Stomach (tissue), 9 donors: Measurements from ENCODE around the gene TEKTIP1. TPM values are rescaled to one million over a fixed set of nuclear protein-coding genes. Genes with fewer than 3 reads are reported as not detected.
"Not testable (repeated sequence)": the region's sequence is repeated elsewhere in the genome, so short reads cannot be mapped to it uniquely, and the experiment has no call there.

Source experiments
- DNase-seq, 2 donors: peaks; one replicate each; pipeline versions ENCODE4 v3.0.0 to v3.0.0-alpha.2; 2013 to 2019
- H3K27ac ChIP-seq, 5 donors: fragments of 200-600 bp in 4 of 5; sonication (generic) in 4 of 5; one replicate each; pipeline ENCODE4 v1.5.1; 2013 to 2019; ENCODE audit warnings: mild to moderate bottlenecking in 1 of 5, moderate library complexity in 1 of 5
- H3K27me3 ChIP-seq, 3 donors: fragments of 200-600 bp; sonication (generic); one replicate each; pipeline ENCODE4 v1.5.1; 2017 to 2019; ENCODE audit warnings: mixed run types in 1 of 3
- H3K36me3 ChIP-seq, 4 donors: fragments of 200-600 bp; sonication (generic); 1 replicate in 3 of 4; 2 replicates in 1 of 4; pipeline ENCODE4 v1.5.1; 2016 to 2019
- H3K4me1 ChIP-seq, 4 donors: fragments of 200-600 bp; sonication (generic); one replicate each; pipeline ENCODE4 v1.5.1; 2016 to 2019
- H3K4me3 ChIP-seq, 4 donors: fragments of 200-600 bp; sonication (generic) in 3 of 4; one replicate each; pipeline ENCODE4 v1.5.1; 2016 to 2019; ENCODE audit warnings: mild to moderate bottlenecking in 1 of 4
- H3K9me3 ChIP-seq, 4 donors: fragments of 200-600 bp; sonication (generic); one replicate each; pipeline ENCODE4 v1.5.1; 2016 to 2019
- EP300 ChIP-seq: sonication (generic); formaldehyde crosslinking; IDR thresholded peaks from one replicate; pipeline ENCODE4 v1.6.1; 2017; ENCODE audit warnings: antibody characterized with exemption
- POLR2A ChIP-seq, 4 donors: fragments of 450-650 bp; IDR thresholded peaks; one replicate each; pipeline ENCODE4 v1.6.1; 2016; ENCODE audit warnings: antibody characterized with exemption in 4 of 4, control low read depth in 2 of 4, mild to moderate bottlenecking in 1 of 4, moderate library complexity in 1 of 4
- POLR2AphosphoS5 ChIP-seq, 3 donors: sonication (generic); formaldehyde crosslinking; IDR thresholded peaks; one replicate each; pipeline ENCODE4 v1.6.1; 2016; ENCODE audit warnings: antibody characterized with exemption in 3 of 3
- WGBS, 5 donors: extraction: QIAGEN DNeasy Blood & Tissue Kit in 3 of 5; methylation state at CpG; one replicate each; pipeline versions ENCODE4 v1.1.5 to v1.1.7; 2013 to 2018; 5-methylcytosine and 5-hydroxymethylcytosine counted together
- intact Hi-C: fragments of 100-400 bp; cut with DNase I; formaldehyde crosslinking; loops from one replicate; pipeline ENCODE4 v1.15.1; 2023; ENCODE audit warnings: low total_unique reads
- polyA plus RNA-seq, 3 donors: library from polyadenylated mRNA; stranded (reverse); fragments of 200-250 nt; gene quantifications; one replicate each; pipeline ENCODE4 v1.2.3, GENCODE V29; 2013
- total RNA-seq, 5 donors: library from RNA; depleted of rRNA; stranded (reverse); fragments of >200 nt; gene quantifications; one replicate each; pipeline versions ENCODE4 v1.1.0 to v1.2.3, GENCODE V29; 2014 to 2016
- TF ChIP-seq, protein P1 (sequence below), 7 experiments: fragments of 450-650 bp in 4 of 7; fragments of 200-600 bp in 3 of 7; sonication (generic) in 3 of 7; IDR thresholded peaks; one replicate each; pipeline ENCODE4 v1.5.1; 2016 to 2019; ENCODE audit warnings: antibody characterized with exemption in 7 of 7, control low read depth in 2 of 7, mild to moderate bottlenecking in 1 of 7
- donor health status: healthy with polysubstance abuse.
- donor health status: Bipolar disorder and iron deficiency.
- donor health status: healthy.

TEKTIP1 gene
- total and polyA plus RNA-seq, 8 donors = 0.28 to 1.00 TPM; not detected in 6

DNA sequence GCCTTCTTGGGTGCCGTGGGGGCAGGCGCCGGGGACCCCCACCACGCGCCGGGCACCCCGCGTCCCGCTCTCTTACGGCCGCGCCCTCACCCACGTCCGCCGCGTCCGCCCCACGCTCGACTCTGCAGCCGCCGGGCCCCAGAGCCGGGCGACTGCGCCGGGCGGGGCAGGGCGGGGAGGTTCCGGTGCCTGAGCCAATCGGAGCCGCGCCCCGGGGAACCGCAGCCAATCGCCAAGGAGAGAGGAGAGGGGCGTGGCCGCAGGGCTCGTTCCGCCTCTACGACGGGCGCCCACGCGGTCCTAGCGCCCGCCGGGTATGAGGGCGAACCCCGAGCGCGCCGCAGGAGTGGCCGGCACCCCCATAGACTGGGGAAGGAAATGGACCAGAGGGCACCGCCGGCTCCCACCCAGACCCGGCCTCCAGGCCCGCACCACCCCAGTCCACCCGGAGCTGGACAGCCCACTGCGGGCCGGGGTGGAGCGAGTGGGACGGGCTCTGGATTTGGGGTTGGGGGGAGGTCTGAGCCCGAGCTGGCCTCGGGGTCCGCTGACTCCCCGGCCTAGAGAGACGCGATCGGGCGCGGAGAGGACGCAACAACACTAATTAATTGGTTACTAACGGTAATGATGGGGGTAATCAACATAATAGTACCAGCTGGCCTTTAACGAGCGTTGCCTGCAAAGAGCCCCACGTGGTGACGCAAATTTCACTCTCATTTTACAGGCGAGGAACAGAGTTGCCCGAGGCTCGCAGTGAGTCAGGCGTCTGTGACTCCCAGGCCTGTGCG, 18.7 kb downstream of the TEKTIP1 start, which contains the start of gene MFSD12:
Gene MFSD12, minus strand, starts transcription at position 126 of the 788 bp plus-strand sequence. CDS start 183 bp downstream, outside the sequence.
- intact Hi-C loops = no loop called here
- peak within 1 kb of the TSS; percentile 92 to 99 (median 96) for H3K4me3 ChIP-seq
- peaks cover 22 to 54% (median 41%) of the 10 kb centered on the region in 4 donors for H3K4me1 ChIP-seq
- TF ChIP-seq POLR2AphosphoS5 (IDR thresholded peaks at IDR 0.05) = peak; percentile 61 to 92 (median 90)
- TF ChIP-seq, protein P1, sequence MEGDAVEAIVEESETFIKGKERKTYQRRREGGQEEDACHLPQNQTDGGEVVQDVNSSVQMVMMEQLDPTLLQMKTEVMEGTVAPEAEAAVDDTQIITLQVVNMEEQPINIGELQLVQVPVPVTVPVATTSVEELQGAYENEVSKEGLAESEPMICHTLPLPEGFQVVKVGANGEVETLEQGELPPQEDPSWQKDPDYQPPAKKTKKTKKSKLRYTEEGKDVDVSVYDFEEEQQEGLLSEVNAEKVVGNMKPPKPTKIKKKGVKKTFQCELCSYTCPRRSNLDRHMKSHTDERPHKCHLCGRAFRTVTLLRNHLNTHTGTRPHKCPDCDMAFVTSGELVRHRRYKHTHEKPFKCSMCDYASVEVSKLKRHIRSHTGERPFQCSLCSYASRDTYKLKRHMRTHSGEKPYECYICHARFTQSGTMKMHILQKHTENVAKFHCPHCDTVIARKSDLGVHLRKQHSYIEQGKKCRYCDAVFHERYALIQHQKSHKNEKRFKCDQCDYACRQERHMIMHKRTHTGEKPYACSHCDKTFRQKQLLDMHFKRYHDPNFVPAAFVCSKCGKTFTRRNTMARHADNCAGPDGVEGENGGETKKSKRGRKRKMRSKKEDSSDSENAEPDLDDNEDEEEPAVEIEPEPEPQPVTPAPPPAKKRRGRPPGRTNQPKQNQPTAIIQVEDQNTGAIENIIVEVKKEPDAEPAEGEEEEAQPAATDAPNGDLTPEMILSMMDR (IDR thresholded peaks at IDR 0.05) = no peak
- TF ChIP-seq EP300 = no peak
- no peak for TF ChIP-seq POLR2A (IDR thresholded peaks at IDR 0.05)
- peak within 1 kb of the TSS; percentile 78 to 90 (median 86) for H3K27ac ChIP-seq
- H3K36me3 ChIP-seq = no peaks in the 10 kb centered on the region
- 0 to 1% (median 1%) methylated on average over 45 to 81 of the region's 81 CpGs for WGBS, 5 donors
- no peaks in the 10 kb centered on the region for H3K27me3 ChIP-seq
- DNase-seq = peak; percentile 95 to 98
- no peaks in the 10 kb centered on the region for H3K9me3 ChIP-seq

DNA sequence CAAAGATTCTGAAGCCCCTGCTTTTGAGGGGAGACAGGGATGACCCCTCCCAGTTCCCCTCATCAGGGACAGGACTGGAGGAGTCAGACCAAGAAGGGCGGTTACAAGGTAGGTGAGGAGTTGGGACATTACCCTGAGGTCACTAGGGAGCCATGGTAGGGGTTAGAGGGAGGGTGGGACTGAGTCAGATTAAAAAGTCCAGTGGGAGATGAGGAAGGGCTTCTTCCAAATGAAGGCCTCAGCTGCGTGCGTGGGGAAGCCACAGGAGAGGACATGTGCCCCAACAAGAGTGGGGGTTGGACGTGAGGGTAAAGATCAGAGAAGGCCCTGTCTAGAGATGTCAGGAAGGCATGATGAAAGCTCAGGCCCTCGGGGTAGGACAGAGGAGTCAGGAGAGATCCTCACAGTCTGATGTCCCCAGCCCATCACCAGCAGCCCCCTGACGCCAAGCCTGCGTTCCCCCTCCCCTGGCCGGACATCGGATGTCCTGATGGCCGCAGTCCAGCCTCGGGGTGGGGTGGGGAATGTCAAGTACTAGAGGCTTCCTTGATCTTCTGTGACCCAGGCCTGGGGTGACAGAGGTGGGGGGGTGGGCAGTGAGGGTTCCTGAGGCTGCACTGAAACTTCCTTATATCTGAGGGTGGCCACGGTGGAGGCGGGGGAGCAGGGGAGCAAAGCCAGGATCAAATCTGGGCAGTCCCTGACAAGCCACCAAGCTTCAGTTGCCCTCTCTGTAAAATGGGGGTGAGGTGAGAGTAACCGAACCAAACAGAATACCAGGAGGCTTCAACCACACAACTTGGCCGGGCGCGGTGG, 24.9 kb downstream of the TEKTIP1 start:
- TF ChIP-seq POLR2AphosphoS5 (IDR thresholded peaks at IDR 0.05) (no peak), EP300 (no peak), POLR2A (IDR thresholded peaks at IDR 0.05) (no peak)
- TF ChIP-seq, protein P1 (IDR thresholded peaks at IDR 0.05) = no peak
- 73 to 88% (median 84%) methylated on average over 12 to 17 of the region's 17 CpGs for WGBS, 5 donors
- no peaks in the 10 kb centered on the region for H3K9me3 ChIP-seq

DNA sequence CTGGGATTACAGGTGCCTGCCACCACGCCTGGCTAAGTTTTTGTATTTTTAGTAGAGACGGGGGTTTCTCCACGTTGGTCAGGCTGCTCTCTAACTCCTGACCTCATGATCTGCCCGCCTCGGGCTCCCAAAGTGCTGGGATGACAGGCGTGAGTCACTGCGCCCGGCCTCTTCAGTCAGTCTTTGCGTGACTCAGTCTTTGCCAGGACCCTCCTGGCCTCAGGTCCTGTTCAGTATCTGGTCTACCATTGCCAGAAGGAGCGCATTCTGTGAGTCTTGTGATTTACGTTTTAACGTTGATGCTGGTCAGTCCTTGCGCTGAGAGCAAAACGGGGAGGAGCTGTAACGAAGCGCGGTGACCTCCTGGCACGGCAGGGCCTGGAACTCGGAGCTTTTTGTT, 26.2 kb downstream of the TEKTIP1 start:
- Histone ChIP-seq H3K36me3 (no peaks in the 10 kb centered on the region), H3K4me1 (no peaks in the 10 kb centered on the region), H3K9me3 (no peaks in the 10 kb centered on the region), H3K4me3 (no peak overlapping the region), H3K27ac (no peak overlapping the region), H3K27me3 (no peaks in the 10 kb centered on the region)
- intact Hi-C loops = no loop called here
- DNase-seq = no peak
- no peak for TF ChIP-seq POLR2A (IDR thresholded peaks at IDR 0.05)
- TF ChIP-seq, protein P1 (IDR thresholded peaks at IDR 0.05) = no peak
- no peak for TF ChIP-seq EP300
- TF ChIP-seq POLR2AphosphoS5 (IDR thresholded peaks at IDR 0.05) = no peak
- 89 to 90% (median 89%) methylated on average over 14 to 19 of the region's 19 CpGs for WGBS, 5 donors

More for the DNA sequence above, 24.9 kb downstream of the TEKTIP1 start:
- Histone ChIP-seq H3K27me3 (no peaks in the 10 kb centered on the region), H3K4me1 (no peaks in the 10 kb centered on the region), H3K27ac (no peak overlapping the region), H3K4me3 (no peak overlapping the region), H3K36me3 (no peaks in the 10 kb centered on the region)
- DNase-seq = no peak
- intact Hi-C loops = no loop called here

DNA sequence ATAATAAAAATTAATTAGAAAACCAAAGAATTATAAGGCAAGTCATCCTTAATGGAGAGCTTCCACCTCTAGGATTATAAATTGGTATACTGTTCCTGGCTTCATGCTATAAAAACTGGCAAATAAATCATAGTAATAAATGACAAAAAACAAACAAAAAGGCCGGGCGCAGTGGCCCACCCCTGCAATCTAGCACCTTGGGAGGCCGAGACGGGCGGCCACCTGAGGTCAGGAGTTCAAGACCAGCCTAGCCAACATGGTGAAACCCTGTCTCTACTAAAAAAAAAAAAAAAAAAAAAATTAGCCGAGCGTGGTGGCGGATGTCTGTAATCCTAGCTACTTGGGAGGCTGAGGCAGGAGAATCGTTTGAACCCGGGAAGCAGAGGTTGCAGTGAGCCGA, 31.1 kb downstream of the TEKTIP1 start:
- H3K27me3 ChIP-seq, H3K4me3 ChIP-seq, H3K9me3 ChIP-seq, DNase-seq, intact Hi-C loops, H3K36me3 ChIP-seq, H3K27ac ChIP-seq: not testable (repeated sequence)
- peaks cover 15 to 31% (median 23%) of the 10 kb centered on the region in 4 donors for H3K4me1 ChIP-seq
- 71 to 80% (median 75%) methylated on average over 11 of the region's 11 CpGs for WGBS, 5 donors
